WTC11 (cell line): ENCODE data around the gene ITPR2. TPM values are rescaled to one million over a fixed set of nuclear protein-coding genes. Genes with fewer than 3 reads are reported as not detected.
A peak's percentile ranks its signal among the peaks of the same experiment; 100 is the strongest.

Experiments used
- ATAC-seq: fragments of 200-7000 bp; cut with Tn5 transposase; 2 replicates; pipeline ENCODE4 v1.10.0; 2021; ENCODE audit warnings: mild to moderate bottlenecking, moderate library complexity
- CTCF ChIA-PET: fragments of 300-600 bp; sonication (Branson Sonifier 250); formaldehyde crosslinking; loops from one replicate; lab custom pipeline; 2021; ENCODE audit warnings: antibody characterized with exemption; lab: Charles Lee
- POLR2A ChIA-PET: fragments of 350-600 bp; sonication (Branson Sonifier 250); formaldehyde crosslinking; loops from one replicate; lab custom pipeline; 2021; ENCODE audit warnings: antibody characterized with exemption; lab: Charles Lee
- DNase-seq: peaks from one replicate; pipeline ENCODE4 v3.0.0; 2021; ENCODE audit warnings: low spot score
- H3K27ac Mint-ChIP-seq: 2 replicates; pipeline ENCODE4 v1.8.0; 2021; ENCODE audit warnings: mixed read lengths
- H3K27me3 Mint-ChIP-seq: 2 replicates; pipeline ENCODE4 v1.8.0; 2021; ENCODE audit warnings: low read depth, mild to moderate bottlenecking, moderate library complexity, mixed read lengths
- H3K36me3 Mint-ChIP-seq: 2 replicates; pipeline ENCODE4 v1.8.0; 2021; ENCODE audit warnings: mixed read lengths
- H3K4me1 Mint-ChIP-seq: 2 replicates; pipeline ENCODE4 v1.8.0; 2022; ENCODE audit warnings: mixed read lengths
- H3K4me3 Mint-ChIP-seq: 2 replicates; pipeline ENCODE4 v1.8.0; 2021; ENCODE audit warnings: mild to moderate bottlenecking, moderate library complexity, mixed read lengths
- H3K9me3 Mint-ChIP-seq: 2 replicates; pipeline ENCODE4 v1.8.0; 2021; ENCODE audit warnings: mixed read lengths
- CDX4 ChIP-seq: fragments of 250-450 bp; sonication (Bioruptor Pico); IDR thresholded peaks from 2 replicates; pipeline ENCODE4 v1.9.0; 2021; ENCODE audit warnings: moderate library complexity, mild to moderate bottlenecking, inconsistent platforms, borderline replicate concordance
- FOXJ3 ChIP-seq: sonication (generic); formaldehyde crosslinking; IDR thresholded peaks from 2 replicates; pipeline ENCODE4 v1.9.0; 2021; ENCODE audit warnings: missing genetic modification reagents, mild to moderate bottlenecking, borderline replicate concordance
- FOXK1 ChIP-seq: sonication (generic); formaldehyde crosslinking; IDR thresholded peaks from 2 replicates; pipeline ENCODE4 v1.8.0; 2022; ENCODE audit warnings: mild to moderate bottlenecking, moderate library complexity, missing genetic modification reagents
- HMGXB4 ChIP-seq: sonication (generic); formaldehyde crosslinking; IDR thresholded peaks from 2 replicates; pipeline ENCODE4 v1.8.1; 2023; ENCODE audit warnings: mild to moderate bottlenecking, moderate library complexity, missing genetic modification reagents
- JAZF1 ChIP-seq: fragments of 250-450 bp; sonication (Bioruptor Pico); IDR thresholded peaks from 2 replicates; pipeline ENCODE4 v1.9.0; 2021; ENCODE audit warnings: moderate library complexity, mild to moderate bottlenecking, inconsistent platforms
- MYBL2 ChIP-seq: sonication (generic); formaldehyde crosslinking; IDR thresholded peaks from 2 replicates; pipeline ENCODE4 v1.8.1; 2023; ENCODE audit warnings: mild to moderate bottlenecking, moderate library complexity, missing genetic modification reagents
- NFATC4 ChIP-seq: fragments of 250-450 bp; sonication (Bioruptor Pico); IDR thresholded peaks from 2 replicates; pipeline ENCODE4 v1.9.0; 2021; ENCODE audit warnings: mild to moderate bottlenecking
- NFYB ChIP-seq: sonication (generic); formaldehyde crosslinking; conservative IDR thresholded peaks from 2 replicates; pipeline ENCODE4 v1.8.0; 2022; ENCODE audit warnings: low read depth, missing genetic modification reagents
- NR1H2 ChIP-seq: sonication (generic); formaldehyde crosslinking; IDR thresholded peaks from 2 replicates; pipeline ENCODE4 v1.9.0; 2021; ENCODE audit warnings: mild to moderate bottlenecking, moderate library complexity, missing genetic modification reagents
- SP1 ChIP-seq: sonication (generic); formaldehyde crosslinking; conservative IDR thresholded peaks from 2 replicates; pipeline ENCODE4 v1.8.1; 2022; ENCODE audit warnings: missing genetic modification reagents
- STAT6 ChIP-seq: sonication (generic); formaldehyde crosslinking; conservative IDR thresholded peaks from 2 replicates; pipeline ENCODE4 v1.8.1; 2023; ENCODE audit warnings: mild to moderate bottlenecking, low read depth, missing genetic modification reagents, moderate library complexity
- TEAD4 ChIP-seq: sonication (generic); formaldehyde crosslinking; IDR thresholded peaks from 2 replicates; pipeline ENCODE4 v1.8.0; 2022; ENCODE audit warnings: mild to moderate bottlenecking, missing genetic modification reagents
- TP53 ChIP-seq: sonication (generic); formaldehyde crosslinking; IDR thresholded peaks from 2 replicates; pipeline ENCODE4 v1.8.1; 2023; ENCODE audit warnings: mild to moderate bottlenecking, missing genetic modification reagents
- ZNF121 ChIP-seq: sonication (generic); formaldehyde crosslinking; IDR thresholded peaks from 2 replicates; pipeline ENCODE4 v1.8.0; 2023; ENCODE audit warnings: missing genetic modification reagents
- ZNF671 ChIP-seq: fragments of 250-450 bp; sonication (Bioruptor Pico); IDR thresholded peaks from 2 replicates; pipeline ENCODE4 v1.8.0; 2021; ENCODE audit warnings: mild to moderate bottlenecking
- ZSCAN18 ChIP-seq: fragments of 250-450 bp; sonication (Bioruptor Pico); IDR thresholded peaks from 2 replicates; pipeline ENCODE4 v2.1.2; 2022; ENCODE audit warnings: mild to moderate bottlenecking, moderate library complexity
- total RNA-seq: library from RNA; stranded (reverse); gene quantifications from 3 replicates; pipeline ENCODE4 v1.2.3, GENCODE V29; 2021
- TF ChIP-seq, protein P1 (sequence below): sonication (generic); formaldehyde crosslinking; IDR thresholded peaks from 2 replicates; pipeline ENCODE4 v1.8.0; 2022; ENCODE audit warnings: mild to moderate bottlenecking, missing genetic modification reagents

Gene ITPR2
- total RNA-seq, 1 experiment from 2014 or later, result 50.7 TPM

GRCh38 chr12:26869104-26869494 lies 36.1 kb upstream of the ITPR2 start:
- H3K4me1 Mint-ChIP-seq, result no peaks in the 10 kb centered on the region
- ChIA-PET POLR2A (no interaction called here), CTCF (interaction anchor here (0.5 to 3.1 kb wide), 4 partner anchors 16 to 168 kb away, joined by 3 to 21 read pairs (median 3); no protein-coding TSS in a partner anchor)
- no peaks in the 10 kb centered on the region for H3K27me3 Mint-ChIP-seq
- DNase-seq (no peak), ATAC-seq (no peak)
- no peak overlapping the region for H3K4me3 Mint-ChIP-seq
- H3K9me3 Mint-ChIP-seq, result no peaks in the 10 kb centered on the region
- no peaks in the 10 kb centered on the region for H3K36me3 Mint-ChIP-seq
- H3K27ac Mint-ChIP-seq, result no peak overlapping the region
- TF ChIP-seq JAZF1 (CRISPR knock-in tag), result no peak
- peak; percentile 73; the same call in 1 of the 2 replicates for TF ChIP-seq ZNF121 (CRISPR knock-in tag)
- TF ChIP-seq NFYB (CRISPR knock-in tag), result no peak
- TF ChIP-seq, all 79 proteins: peak for 1

DNA sequence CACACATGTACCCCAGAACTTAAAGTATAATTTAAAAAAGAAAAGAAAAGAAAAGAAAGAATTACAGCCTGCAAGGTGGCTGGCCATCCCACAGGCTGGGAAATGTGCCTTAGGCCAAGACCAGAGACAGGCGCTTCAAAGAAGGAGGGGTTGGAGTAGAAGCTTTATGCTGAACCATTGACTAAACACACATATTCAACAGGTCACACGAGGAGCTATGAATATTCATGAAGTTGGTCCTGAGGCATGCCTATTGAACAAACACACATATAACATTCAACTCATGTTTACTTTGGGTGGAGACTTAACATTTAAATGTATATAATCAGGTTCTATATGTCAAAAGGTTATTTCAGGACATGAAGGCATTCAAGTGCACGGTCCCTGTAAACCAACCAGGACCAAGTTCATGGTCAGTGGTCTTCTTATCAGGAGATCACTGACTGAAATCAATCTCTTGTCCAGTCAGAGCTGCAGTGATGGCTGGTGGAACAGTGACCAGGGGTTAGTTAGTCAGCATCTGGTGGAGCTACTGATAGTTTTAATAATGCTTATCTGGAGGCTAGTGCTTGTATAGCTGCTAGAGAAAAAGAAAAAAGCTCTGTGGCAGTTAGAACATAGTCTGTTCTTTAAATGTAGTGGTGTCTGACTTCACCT lies 35.6 kb upstream of the ITPR2 start:
- POLR2A ChIA-PET, result no interaction called here
- ATAC-seq (peak; percentile 37), DNase-seq (no peak)
- Mint-ChIP-seq H3K4me1 (no peaks in the 10 kb centered on the region), H3K27ac (no peak overlapping the region), H3K9me3 (no peaks in the 10 kb centered on the region), H3K36me3 (no peaks in the 10 kb centered on the region), H3K4me3 (no peak overlapping the region), H3K27me3 (no peaks in the 10 kb centered on the region)
- CTCF ChIA-PET, result interaction anchor here (0.5 to 3.1 kb wide), 4 partner anchors 17 to 167 kb away, joined by 3 to 21 read pairs (median 3); no protein-coding TSS in a partner anchor
- TF ChIP-seq SP1 (CRISPR knock-in tag), result no peak
- TF ChIP-seq CDX4 (CRISPR knock-in tag), result no peak
- no peak for TF ChIP-seq NFYB (CRISPR knock-in tag)
- no peak for TF ChIP-seq TEAD4 (CRISPR knock-in tag)
- TF ChIP-seq, protein P1, sequence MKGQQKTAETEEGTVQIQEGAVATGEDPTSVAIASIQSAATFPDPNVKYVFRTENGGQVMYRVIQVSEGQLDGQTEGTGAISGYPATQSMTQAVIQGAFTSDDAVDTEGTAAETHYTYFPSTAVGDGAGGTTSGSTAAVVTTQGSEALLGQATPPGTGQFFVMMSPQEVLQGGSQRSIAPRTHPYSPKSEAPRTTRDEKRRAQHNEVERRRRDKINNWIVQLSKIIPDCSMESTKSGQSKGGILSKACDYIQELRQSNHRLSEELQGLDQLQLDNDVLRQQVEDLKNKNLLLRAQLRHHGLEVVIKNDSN (CRISPR knock-in tag), result no peak
- no peak for TF ChIP-seq NFATC4 (CRISPR knock-in tag)
- TF ChIP-seq FOXJ3, result no peak
- no peak for TF ChIP-seq FOXK1 (CRISPR knock-in tag)
- no peak for TF ChIP-seq NR1H2 (CRISPR knock-in tag)
- TF ChIP-seq STAT6, result no peak
- no peak for TF ChIP-seq ZSCAN18 (CRISPR knock-in tag)
- TF ChIP-seq TP53, result no peak
- no peak for TF ChIP-seq ZNF671 (CRISPR knock-in tag)
- TF ChIP-seq MYBL2 (CRISPR knock-in tag), result no peak
- no peak for TF ChIP-seq HMGXB4 (CRISPR knock-in tag)
